Activated CD8-positive, alpha-beta T cell treated with anti-CD3 and anti-CD28 coated beads, Interleukin-2, amount 10 ng/mL, durations not matched to agents 7 days and 5 days (primary cell): ENCODE measurements around the gene DIS3L2. TPM values are rescaled to one million over a fixed set of nuclear protein-coding genes. Genes with fewer than 3 reads are reported as not detected.

Source experiments
- ATAC-seq: fragments of 150-1000 bp; cut with Tn5 transposase; one replicate; pipeline ENCODE4 v1.10.0; 2021; ENCODE audit warnings: moderate library complexity
- CTCF ChIA-PET: fragments of 350-600 bp; sonication (Branson Sonifier 250); formaldehyde crosslinking; loops from one replicate; lab custom pipeline; 2021; ENCODE audit warnings: antibody characterized with exemption; lab: Charles Lee
- POLR2A ChIA-PET: fragments of 350-600 bp; sonication (Branson Sonifier 250); formaldehyde crosslinking; loops from one replicate; lab custom pipeline; 2021; ENCODE audit warnings: antibody characterized with exemption; lab: Charles Lee
- DNase-seq: peaks from one replicate; pipeline ENCODE4 v3.0.0-alpha.2; 2020
- H3K27ac Mint-ChIP-seq: one replicate; pipeline ENCODE4 v1.8.0; 2021; ENCODE audit warnings: mild to moderate bottlenecking, mixed read lengths
- H3K27me3 Mint-ChIP-seq: one replicate; pipeline ENCODE4 v1.8.0; 2021; ENCODE audit warnings: low read depth, mixed read lengths
- H3K36me3 Mint-ChIP-seq: one replicate; pipeline ENCODE4 v1.8.0; 2021; ENCODE audit warnings: low read depth, mixed read lengths
- H3K4me1 Mint-ChIP-seq: one replicate; pipeline ENCODE4 v1.8.0; 2021; ENCODE audit warnings: low read depth, mixed read lengths
- H3K4me3 Mint-ChIP-seq: one replicate; pipeline ENCODE4 v1.8.0; 2021; ENCODE audit warnings: mild to moderate bottlenecking, mixed read lengths
- H3K9me3 Mint-ChIP-seq: one replicate; pipeline ENCODE4 v1.8.0; 2022; ENCODE audit warnings: mixed read lengths; ENCODE audit not compliant: insufficient read depth
- total RNA-seq, 2 experiments: library from RNA; stranded (reverse); gene quantifications; one replicate each; pipeline ENCODE4 v1.2.3, GENCODE V29; 2021

DIS3L2 gene
- total RNA-seq, 2 experiments from 2014 or later, result 32.2 to 36.2 TPM

- CTCF ChIA-PET, result interaction anchor here (0.6 to 3.6 kb wide), 7 partner anchors 9 to 383 kb away, joined by 3 to 19 read pairs (median 4); no protein-coding TSS in a partner anchor
- peak; percentile 67 for ATAC-seq
- Mint-ChIP-seq H3K27me3 (no peaks in the 10 kb centered on the region), H3K4me3 (peak overlapping the region; percentile 38), H3K9me3 (no peaks in the 10 kb centered on the region), H3K36me3 (peaks cover 10% of the 10 kb centered on the region), H3K4me1 (peaks cover 35% of the 10 kb centered on the region), H3K27ac (peak overlapping the region; percentile 33)
- peak; percentile 50 for DNase-seq
- POLR2A ChIA-PET, result interaction anchor here (0.7 to 2.1 kb wide), 3 partner anchors 11 to 643 kb away, joined by 3 to 13 read pairs (median 5); no protein-coding TSS in a partner anchor
These were observed 337.6 kb downstream of the DIS3L2 start for GRCh38 chr2:232299084-232299483.

GRCh38 chr2:232299927-232300674, 338.6 kb downstream of the DIS3L2 start:
- no peak overlapping the region for H3K4me3 Mint-ChIP-seq
- peaks cover 35% of the 10 kb centered on the region for H3K4me1 Mint-ChIP-seq
- DNase-seq, result peak; percentile 52
- H3K36me3 Mint-ChIP-seq, result peaks cover 14% of the 10 kb centered on the region
- ChIA-PET POLR2A (interaction anchor here (2.1 kb wide), 1 partner anchor 10 kb away, joined by 13 read pairs; no protein-coding TSS in a partner anchor), CTCF (interaction anchor here (0.8 to 3.6 kb wide), 7 partner anchors 8 to 26 kb away, joined by 3 to 19 read pairs (median 4); no protein-coding TSS in a partner anchor)
- no peaks in the 10 kb centered on the region for H3K9me3 Mint-ChIP-seq
- no peaks in the 10 kb centered on the region for H3K27me3 Mint-ChIP-seq
- peak; percentile 74 for ATAC-seq
- H3K27ac Mint-ChIP-seq, result peak overlapping the region; percentile 33

- DNase-seq (no peak), ATAC-seq (no peak)
- no peak overlapping the region for H3K27ac Mint-ChIP-seq
- no peaks in the 10 kb centered on the region for H3K27me3 Mint-ChIP-seq
- ChIA-PET POLR2A (interaction anchor here (0.6 kb wide), 1 partner anchor 76 kb away, joined by 4 read pairs; no protein-coding TSS in a partner anchor), CTCF (interaction anchor here (1.1 to 3.6 kb wide), 4 partner anchors 8 to 25 kb away, joined by 4 to 19 read pairs (median 9); no protein-coding TSS in a partner anchor)
- H3K36me3 Mint-ChIP-seq, result peaks cover 19% of the 10 kb centered on the region
- H3K9me3 Mint-ChIP-seq, result no peaks in the 10 kb centered on the region
- peaks cover 35% of the 10 kb centered on the region for H3K4me1 Mint-ChIP-seq
- H3K4me3 Mint-ChIP-seq, result no peak overlapping the region
These were observed 339.4 kb downstream of the DIS3L2 start for GRCh38 chr2:232300894-232301387.

GRCh38 chr2:232304236-232304635, 342.7 kb downstream of the DIS3L2 start:
- CTCF ChIA-PET, result interaction anchor here (3.8 kb wide), 1 partner anchor 11 kb away, joined by 15 read pairs; no protein-coding TSS in a partner anchor
- H3K36me3 Mint-ChIP-seq, result peaks cover 22% of the 10 kb centered on the region
- POLR2A ChIA-PET, result no interaction called here

GRCh38 chr2:232306741-232307305, 345.3 kb downstream of the DIS3L2 start:
- H3K4me1 Mint-ChIP-seq, result peaks cover 51% of the 10 kb centered on the region
- no peak overlapping the region for H3K4me3 Mint-ChIP-seq
- H3K27me3 Mint-ChIP-seq, result no peaks in the 10 kb centered on the region
- no peak for DNase-seq
- peak overlapping the region; percentile 86 for H3K27ac Mint-ChIP-seq
- H3K9me3 Mint-ChIP-seq, result peaks cover under 1% of the 10 kb centered on the region
- POLR2A ChIA-PET, result interaction anchor here (4.7 kb wide), 1 partner anchor 14 kb away, joined by 48 read pairs; no protein-coding TSS in a partner anchor
- CTCF ChIA-PET, result interaction anchor here (0.9 to 8.1 kb wide), 7 partner anchors 7 to 697 kb away, joined by 3 to 98 read pairs (median 4); no protein-coding TSS in a partner anchor
- H3K36me3 Mint-ChIP-seq, result peaks cover 15% of the 10 kb centered on the region
- ATAC-seq, result no peak

More at GRCh38 chr2:232304236-232304635, 342.7 kb downstream of the DIS3L2 start:
- Mint-ChIP-seq H3K27ac (no peak overlapping the region), H3K4me1 (peaks cover 49% of the 10 kb centered on the region), H3K4me3 (no peak overlapping the region), H3K27me3 (no peaks in the 10 kb centered on the region), H3K9me3 (no peaks in the 10 kb centered on the region)
- DNase-seq (no peak), ATAC-seq (no peak)

GRCh38 chr2:232307854-232308253, 346.3 kb downstream of the DIS3L2 start:
- no peaks in the 10 kb centered on the region for H3K27me3 Mint-ChIP-seq
- H3K9me3 Mint-ChIP-seq, result peaks cover 11% of the 10 kb centered on the region
- ATAC-seq, result no peak
- H3K4me1 Mint-ChIP-seq, result peaks cover 57% of the 10 kb centered on the region
- peaks cover 24% of the 10 kb centered on the region for H3K36me3 Mint-ChIP-seq
- ChIA-PET POLR2A (interaction anchor here (4.7 kb wide), 1 partner anchor 13 kb away, joined by 48 read pairs; no protein-coding TSS in a partner anchor), CTCF (interaction anchor here (0.6 to 8.1 kb wide), 10 partner anchors 8 to 698 kb away, joined by 3 to 98 read pairs (median 4); no protein-coding TSS in a partner anchor)
- DNase-seq, result no peak
- H3K4me3 Mint-ChIP-seq, result no peak overlapping the region
- peak overlapping the region; percentile 85 for H3K27ac Mint-ChIP-seq

- H3K4me1 Mint-ChIP-seq, result peaks cover 68% of the 10 kb centered on the region
- ATAC-seq, result no peak
- H3K27me3 Mint-ChIP-seq, result no peaks in the 10 kb centered on the region
- H3K4me3 Mint-ChIP-seq, result peak overlapping the region; percentile 2
- H3K9me3 Mint-ChIP-seq, result peaks cover 20% of the 10 kb centered on the region
- H3K27ac Mint-ChIP-seq, result peak overlapping the region; percentile 85
- H3K36me3 Mint-ChIP-seq, result peaks cover 36% of the 10 kb centered on the region
- ChIA-PET POLR2A (interaction anchor here (1.1 to 4.7 kb wide), 4 partner anchors 10 to 25 kb away, joined by 3 to 48 read pairs (median 8); no protein-coding TSS in a partner anchor), CTCF (interaction anchor here (1.1 to 8.1 kb wide), 5 partner anchors 8 to 19 kb away, joined by 3 to 98 read pairs (median 18); no protein-coding TSS in a partner anchor)
- DNase-seq, result no peak
These were observed 347.5 kb downstream of the DIS3L2 start for GRCh38 chr2:232308986-232309385.

GRCh38 chr2:232309592-232309991, 348.1 kb downstream of the DIS3L2 start:
- Mint-ChIP-seq H3K27ac (peak overlapping the region; percentile 85), H3K27me3 (no peaks in the 10 kb centered on the region), H3K4me1 (peaks cover 74% of the 10 kb centered on the region), H3K9me3 (peaks cover 20% of the 10 kb centered on the region), H3K4me3 (peak overlapping the region; percentile 53), H3K36me3 (peaks cover 40% of the 10 kb centered on the region)
- ChIA-PET POLR2A (interaction anchor here (1.1 to 4.7 kb wide), 6 partner anchors 10 to 26 kb away, joined by 3 to 48 read pairs (median 4); no protein-coding TSS in a partner anchor), CTCF (interaction anchor here (0.6 to 8.1 kb wide), 9 partner anchors 9 to 403 kb away, joined by 3 to 98 read pairs (median 7); no protein-coding TSS in a partner anchor)
- ATAC-seq (peak; percentile 77), DNase-seq (peak; percentile 73)

GRCh38 chr2:232310121-232310520, 348.6 kb downstream of the DIS3L2 start:
- Mint-ChIP-seq H3K9me3 (peaks cover 20% of the 10 kb centered on the region), H3K27me3 (no peaks in the 10 kb centered on the region), H3K27ac (peak overlapping the region; percentile 85), H3K4me1 (peaks cover 79% of the 10 kb centered on the region), H3K36me3 (peaks cover 42% of the 10 kb centered on the region), H3K4me3 (peak overlapping the region; percentile 53)
- DNase-seq, result peak; percentile 53
- ChIA-PET POLR2A (interaction anchor here (1.1 to 4.7 kb wide), 7 partner anchors 11 to 846 kb away, joined by 3 to 48 read pairs (median 4); partner anchors contain the start of gene NCL), CTCF (interaction anchor here (0.6 to 8.1 kb wide), 10 partner anchors 9 to 404 kb away, joined by 3 to 98 read pairs (median 6); no protein-coding TSS in a partner anchor)
- peak; percentile 61 for ATAC-seq

GRCh38 chr2:232310696-232311095, 349.2 kb downstream of the DIS3L2 start:
- H3K36me3 Mint-ChIP-seq, result peaks cover 41% of the 10 kb centered on the region
- ChIA-PET POLR2A (interaction anchor here (1.1 to 4.7 kb wide), 5 partner anchors 10 to 846 kb away, joined by 3 to 48 read pairs (median 5); partner anchors contain the start of gene NCL), CTCF (interaction anchor here (1.1 to 8.1 kb wide), 6 partner anchors 11 to 59 kb away, joined by 3 to 98 read pairs (median 12); no protein-coding TSS in a partner anchor)
- peak overlapping the region; percentile 53 for H3K4me3 Mint-ChIP-seq
- peak overlapping the region; percentile 85 for H3K27ac Mint-ChIP-seq
- DNase-seq, result no peak
- peaks cover 85% of the 10 kb centered on the region for H3K4me1 Mint-ChIP-seq
- H3K9me3 Mint-ChIP-seq, result peaks cover 20% of the 10 kb centered on the region
- no peaks in the 10 kb centered on the region for H3K27me3 Mint-ChIP-seq
- ATAC-seq, result no peak
